ENCODE data around the gene HES7.

Gene HES7

GRCh38 chr17:8155231-8155995 is 31.5 kb upstream of the HES7 start:
- DNase-seq, result no peak

- no peak for DNase-seq
These were observed 30.8 kb upstream of the HES7 start for GRCh38 chr17:8154608-8155155.

GRCh38 chr17:8153957-8154607 is 30.2 kb upstream of the HES7 start:
- DNase-seq, result peak; percentile 98

GRCh38 chr17:8153525-8153956 is 29.6 kb upstream of the HES7 start:
- peak; percentile 27 for DNase-seq

GRCh38 chr17:8153031-8153451 is 29.1 kb upstream of the HES7 start:
- no peak for DNase-seq

GRCh38 chr17:8152112-8152775 is 28.3 kb upstream of the HES7 start, which contains the start of gene PER1:
TSS of gene PER1 (minus strand) at chr17:8152404. CDS start at chr17:8150706, 1,698 bp downstream.
- DNase-seq, result peak; percentile 37

GRCh38 chr17:8151641-8152111 is 27.8 kb upstream of the HES7 start:
- no peak for DNase-seq

- no peak for DNase-seq
These were observed 27.3 kb upstream of the HES7 start for GRCh38 chr17:8151120-8151640.

- DNase-seq, result no peak
These were observed 26.6 kb upstream of the HES7 start for GRCh38 chr17:8150194-8151119.

GRCh38 chr17:8149419-8150193 is 25.7 kb upstream of the HES7 start:
- no peak for DNase-seq

GRCh38 chr17:8148560-8148959 is 24.7 kb upstream of the HES7 start:
- DNase-seq, result no peak

GRCh38 chr17:8147805-8148404 is 24.0 kb upstream of the HES7 start:
- DNase-seq, result no peak

- DNase-seq, result no peak
These were observed 23.4 kb upstream of the HES7 start for GRCh38 chr17:8147141-8147804.

GRCh38 chr17:8146381-8147140 is 22.7 kb upstream of the HES7 start:
- no peak for DNase-seq

- DNase-seq, result no peak
These were observed 21.9 kb upstream of the HES7 start for GRCh38 chr17:8145811-8146210.

- no peak for DNase-seq
These were observed 20.7 kb upstream of the HES7 start for GRCh38 chr17:8144401-8145231.

GRCh38 chr17:8143581-8144400 is 19.9 kb upstream of the HES7 start:
- DNase-seq, result no peak
